ENCODE results near the gene ACLY. TPM values are rescaled to one million over a fixed set of nuclear protein-coding genes. Genes with fewer than 3 reads are reported as not detected.
A peak's percentile ranks its signal among the peaks of the same experiment; 100 is the strongest.
"Not testable (repeated sequence)": the region's sequence is repeated elsewhere in the genome, so short reads cannot be mapped to it uniquely, and the experiment has no call there.

ACLY gene
- total RNA-seq, 2 donors from 2014 or later = 65.5 to 73.4 TPM

DNA sequence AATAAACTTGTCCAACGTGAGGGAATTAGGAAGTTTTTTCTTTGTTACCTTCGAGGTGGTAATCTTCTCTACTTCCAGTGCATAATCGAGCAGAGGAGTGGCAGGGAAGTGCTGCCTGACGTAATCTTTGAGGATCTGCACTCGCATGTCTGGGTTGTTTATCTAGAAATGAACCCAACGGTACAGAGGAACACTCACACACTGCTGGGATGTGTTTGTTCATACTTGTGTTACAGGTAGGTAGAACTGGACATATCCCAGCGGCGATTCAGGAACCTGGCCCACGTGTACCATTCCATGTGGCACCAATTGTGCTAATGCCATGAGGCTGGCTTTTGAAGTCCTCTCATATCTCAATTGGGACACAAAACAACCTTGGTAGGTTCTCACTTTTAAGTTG lies 49.3 kb downstream of the ACLY start:
- DNase-seq (no peak), ATAC-seq (no peak)
- Mint-ChIP-seq H3K4me1 (peaks cover 7% of the 10 kb centered on the region), H3K27me3 (no peaks in the 10 kb centered on the region), H3K4me3 (no peak overlapping the region), H3K36me3 (ENCODE audit: low read depth) (no peaks in the 10 kb centered on the region), H3K27ac (peak overlapping the region; percentile 43)
- H3K9me3 ChIP-seq (ENCODE audit: control insufficient read depth, low read length, poor library complexity, severe bottlenecking) = no peaks in the 10 kb centered on the region

DNA sequence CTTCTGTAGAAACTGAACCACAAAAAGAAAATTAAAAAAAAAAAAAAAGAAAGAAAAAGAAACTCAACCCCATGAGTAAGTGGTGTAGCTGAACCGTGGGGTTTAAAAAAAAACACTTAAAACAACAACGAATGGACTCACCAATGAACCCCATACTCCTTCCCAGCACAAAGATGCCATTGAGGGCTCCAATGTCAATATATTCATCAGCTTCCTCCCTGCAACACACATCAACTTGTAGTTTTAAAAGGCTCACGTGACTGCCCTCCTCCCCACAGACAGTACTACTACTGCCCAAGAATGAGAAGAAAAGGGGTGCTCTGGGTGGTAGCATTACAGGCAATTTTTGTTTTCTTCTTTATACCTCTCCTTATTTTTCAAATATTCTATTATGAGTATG lies 50.2 kb downstream of the ACLY start:
- Mint-ChIP-seq H3K27ac (peak overlapping the region; percentile 43), H3K4me1 (peaks cover 7% of the 10 kb centered on the region)
- no peak for ATAC-seq

DNA sequence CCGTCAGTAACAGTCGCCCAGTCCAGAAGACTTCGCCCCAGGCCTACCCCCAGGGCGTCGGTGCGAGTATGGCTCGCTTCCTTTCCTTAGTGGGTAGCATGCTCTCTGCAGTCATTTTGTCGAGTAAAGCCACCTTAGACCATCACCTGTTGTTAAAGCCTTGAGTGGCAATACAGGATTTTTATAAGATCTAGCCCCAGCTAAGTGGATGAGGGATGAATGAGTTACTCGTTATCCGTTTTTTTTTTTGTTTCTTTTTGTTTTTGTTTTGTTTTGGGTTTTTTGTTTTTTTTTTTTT lies 53.2 kb downstream of the ACLY start:
- H3K4me1 Mint-ChIP-seq = peaks cover 15% of the 10 kb centered on the region
- ATAC-seq (peak; percentile 12), DNase-seq (no peak)
- H3K36me3 Mint-ChIP-seq (ENCODE audit: low read depth) = no peaks in the 10 kb centered on the region
- H3K27ac Mint-ChIP-seq = no peak overlapping the region
- no peaks in the 10 kb centered on the region for H3K27me3 Mint-ChIP-seq
- H3K4me3 Mint-ChIP-seq = no peak overlapping the region
- H3K9me3 ChIP-seq (ENCODE audit: control insufficient read depth, low read length, poor library complexity, severe bottlenecking) = no peaks in the 10 kb centered on the region

More for the DNA sequence above, 50.2 kb downstream of the ACLY start:
- DNase-seq = no peak
- H3K36me3 Mint-ChIP-seq (ENCODE audit: low read depth) = no peaks in the 10 kb centered on the region
- no peaks in the 10 kb centered on the region for H3K27me3 Mint-ChIP-seq
- H3K9me3 ChIP-seq (ENCODE audit: control insufficient read depth, low read length, poor library complexity, severe bottlenecking) = no peaks in the 10 kb centered on the region
- no peak overlapping the region for H3K4me3 Mint-ChIP-seq

DNA sequence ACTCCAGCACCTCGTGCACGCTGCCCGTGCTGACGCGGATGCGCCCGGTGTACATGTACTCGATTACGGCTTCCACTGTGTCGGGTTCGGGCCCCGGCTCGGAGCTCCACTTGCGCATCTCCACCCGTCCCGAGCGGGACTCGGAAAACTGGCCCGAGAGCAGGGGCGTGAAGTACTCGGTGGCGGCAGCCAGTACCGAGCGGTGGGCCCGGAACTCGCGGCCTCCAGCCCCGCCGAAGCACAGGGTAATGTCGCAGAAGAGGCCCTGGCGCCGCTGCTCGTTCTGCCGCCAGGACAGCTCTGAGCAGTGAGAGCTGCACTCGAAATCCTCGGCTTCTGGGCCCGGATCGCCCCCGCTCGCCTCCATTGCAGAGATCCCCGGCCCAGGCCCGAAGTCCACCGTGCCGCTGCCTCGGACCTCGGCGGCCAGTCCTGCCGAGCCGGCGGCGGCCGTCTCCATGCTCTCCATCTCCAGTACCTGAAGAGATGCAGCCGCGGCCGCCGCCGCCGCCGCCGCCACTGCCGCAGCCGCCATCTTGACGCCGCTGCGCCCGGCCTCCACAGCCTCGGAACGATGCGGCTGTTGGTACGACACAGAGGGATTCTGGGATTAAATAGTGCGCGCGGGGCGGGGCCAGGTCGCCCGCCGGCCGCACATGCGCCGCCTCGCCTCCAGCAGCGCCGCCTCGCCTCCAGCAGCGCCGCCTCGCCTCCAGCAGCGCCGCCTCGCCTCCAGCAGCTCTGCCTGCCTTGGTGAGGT lies 53.7 kb downstream of the ACLY start, which contains the start of gene KLHL11:
Gene KLHL11, minus strand, starts transcription at position 588 of the 760 bp plus-strand sequence. Its CDS starts 53 bp downstream, at position 535.
- H3K36me3 Mint-ChIP-seq (ENCODE audit: low read depth) = no peaks in the 10 kb centered on the region
- ATAC-seq (peak; percentile 92), DNase-seq (peak; percentile 81 to 86 (median 81))
- H3K9me3 ChIP-seq (ENCODE audit: control insufficient read depth, low read length, poor library complexity, severe bottlenecking) = no peaks in the 10 kb centered on the region
- H3K4me1 Mint-ChIP-seq = peaks cover 21% of the 10 kb centered on the region
- H3K27me3 Mint-ChIP-seq = no peaks in the 10 kb centered on the region
- H3K4me3 Mint-ChIP-seq = no peak within 1 kb of the TSS
- H3K27ac Mint-ChIP-seq = no peak within 1 kb of the TSS

DNA sequence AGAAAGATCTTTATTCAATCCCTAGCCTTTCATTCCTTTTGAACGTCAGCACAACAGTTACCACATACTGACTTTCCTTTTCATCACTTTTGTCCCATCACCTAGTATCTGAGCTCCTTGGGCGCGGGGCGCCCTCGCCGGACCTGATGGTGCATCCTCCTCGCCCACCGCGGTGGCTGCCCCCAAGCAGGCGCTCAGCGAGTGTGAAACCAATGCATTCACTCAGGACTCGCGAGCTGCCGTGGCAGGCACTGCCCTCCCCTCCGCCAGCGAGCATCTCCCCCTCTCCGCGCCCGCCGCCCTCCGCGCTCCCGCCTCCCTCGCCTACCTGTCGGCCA lies 54.3 kb downstream of the ACLY start:
- H3K4me3 Mint-ChIP-seq = no peak overlapping the region
- DNase-seq = no peak
- no peaks in the 10 kb centered on the region for H3K36me3 Mint-ChIP-seq (ENCODE audit: low read depth)
- no peaks in the 10 kb centered on the region for H3K27me3 Mint-ChIP-seq
- peaks cover 24% of the 10 kb centered on the region for H3K4me1 Mint-ChIP-seq
- no peak overlapping the region for H3K27ac Mint-ChIP-seq
- ATAC-seq = no peak
- no peaks in the 10 kb centered on the region for H3K9me3 ChIP-seq (ENCODE audit: control insufficient read depth, low read length, poor library complexity, severe bottlenecking)

DNA sequence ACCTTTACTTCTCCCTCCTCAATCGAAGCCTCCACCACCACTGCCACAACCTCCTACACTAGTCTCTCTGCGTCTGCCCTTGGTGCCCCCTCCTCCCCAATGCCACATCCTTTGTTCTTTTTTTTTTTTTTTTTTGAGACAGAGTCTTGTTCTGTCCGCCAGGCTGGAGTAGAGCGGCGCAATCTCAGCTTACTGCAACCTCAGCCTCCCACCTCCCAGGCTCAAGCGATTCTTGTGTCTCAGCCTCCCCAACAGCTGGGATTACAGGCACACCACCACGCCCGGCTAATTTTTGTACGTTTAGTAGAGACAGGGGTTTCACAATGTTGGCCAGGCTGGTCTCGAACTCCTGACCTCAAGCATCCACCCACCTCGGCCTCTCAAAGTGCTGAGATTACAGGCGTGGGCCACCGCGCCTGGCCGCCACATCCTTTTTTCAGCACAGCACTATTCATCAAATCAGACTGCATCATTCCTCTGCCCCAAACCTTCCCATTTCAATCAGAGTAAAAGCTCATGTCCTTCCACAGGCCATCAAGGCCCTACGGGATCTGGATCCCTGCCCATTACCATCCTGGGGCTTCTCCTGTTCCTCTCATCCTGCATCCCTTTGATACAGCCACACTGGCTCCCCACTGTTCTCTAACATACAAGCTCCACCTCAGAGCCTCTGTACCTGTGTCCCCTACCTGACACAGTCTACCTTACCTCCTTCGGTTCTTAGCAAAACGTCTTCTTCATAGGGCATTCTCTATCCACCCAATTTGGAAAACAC lies 55.5 kb downstream of the ACLY start:
- peak; percentile 12 for ATAC-seq

DNA sequence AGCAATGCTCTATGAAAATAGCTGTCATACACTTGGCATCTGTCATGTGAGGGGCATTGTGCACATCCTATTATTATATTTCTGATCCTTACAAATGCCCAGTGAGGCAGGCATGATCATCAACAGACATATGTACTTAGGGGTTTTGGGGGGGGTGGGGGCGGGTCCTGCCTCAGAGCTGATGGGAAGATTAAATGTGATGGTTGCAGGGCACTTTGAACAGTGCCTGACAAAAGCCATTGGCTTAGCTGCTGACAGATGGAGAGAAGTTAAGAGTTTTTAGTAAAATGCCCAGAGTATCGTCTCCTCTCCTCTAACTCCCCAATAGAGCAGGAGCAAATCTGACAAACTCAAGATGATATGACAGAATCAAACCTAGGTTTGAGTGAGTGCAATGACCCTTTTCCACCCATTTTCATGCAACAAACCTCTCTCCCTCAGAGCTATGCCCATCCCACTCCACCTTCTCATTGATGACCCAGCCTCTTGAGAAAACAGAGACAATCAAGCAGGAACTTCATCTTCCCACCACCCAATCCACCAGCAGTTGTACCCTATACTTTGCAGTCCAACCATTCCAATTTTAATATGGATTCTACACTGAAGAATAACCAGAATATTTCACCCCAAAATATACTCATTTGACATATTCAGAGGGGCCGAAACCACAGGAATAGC lies 58.4 kb downstream of the ACLY start:
- no peak for DNase-seq
- peaks cover 23% of the 10 kb centered on the region for H3K4me1 Mint-ChIP-seq
- no peak for ATAC-seq
- no peaks in the 10 kb centered on the region for H3K27me3 Mint-ChIP-seq
- H3K36me3 Mint-ChIP-seq (ENCODE audit: low read depth) = no peaks in the 10 kb centered on the region
- H3K9me3 ChIP-seq (ENCODE audit: control insufficient read depth, low read length, poor library complexity, severe bottlenecking) = no peaks in the 10 kb centered on the region
- H3K4me3 Mint-ChIP-seq = peak overlapping the region; percentile 56
- H3K27ac Mint-ChIP-seq = peak overlapping the region; percentile 21

More for the DNA sequence above, 55.5 kb downstream of the ACLY start:
- H3K9me3 ChIP-seq (ENCODE audit: control insufficient read depth, low read length, poor library complexity, severe bottlenecking) = no peaks in the 10 kb centered on the region
- H3K4me1 Mint-ChIP-seq = peaks cover 22% of the 10 kb centered on the region
- no peak overlapping the region for H3K4me3 Mint-ChIP-seq
- H3K36me3 Mint-ChIP-seq (ENCODE audit: low read depth) = no peaks in the 10 kb centered on the region
- H3K27ac Mint-ChIP-seq = no peak overlapping the region
- no peaks in the 10 kb centered on the region for H3K27me3 Mint-ChIP-seq
- no peak for DNase-seq

DNA sequence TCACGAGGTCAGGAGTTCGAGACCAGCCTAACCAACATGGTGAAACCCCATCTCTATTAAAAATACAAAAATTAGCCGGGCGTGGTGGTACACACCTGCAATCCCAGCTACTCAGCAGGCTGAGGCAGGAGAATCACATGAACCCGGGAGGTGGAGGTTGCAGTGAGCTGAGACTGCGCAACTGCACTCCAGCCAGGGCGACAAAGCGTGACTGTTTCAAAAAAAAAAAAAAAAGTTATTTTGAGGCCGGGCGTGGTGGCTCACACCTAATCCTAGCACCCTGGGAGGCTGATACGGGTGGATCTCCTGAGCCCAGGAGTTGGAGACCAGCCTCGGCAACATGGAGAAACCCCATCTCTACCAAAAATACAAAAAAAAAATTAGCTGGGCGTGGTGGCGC lies 67.4 kb downstream of the ACLY start:
- not testable (repeated sequence) for H3K36me3 Mint-ChIP-seq (ENCODE audit: low read depth); H3K9me3 ChIP-seq (ENCODE audit: control insufficient read depth, low read length, poor library complexity, severe bottlenecking); H3K27me3 Mint-ChIP-seq; H3K4me3 Mint-ChIP-seq; ATAC-seq; DNase-seq
- peaks cover 13% of the 10 kb centered on the region for H3K4me1 Mint-ChIP-seq
- H3K27ac Mint-ChIP-seq = peak overlapping the region; percentile 14

DNA sequence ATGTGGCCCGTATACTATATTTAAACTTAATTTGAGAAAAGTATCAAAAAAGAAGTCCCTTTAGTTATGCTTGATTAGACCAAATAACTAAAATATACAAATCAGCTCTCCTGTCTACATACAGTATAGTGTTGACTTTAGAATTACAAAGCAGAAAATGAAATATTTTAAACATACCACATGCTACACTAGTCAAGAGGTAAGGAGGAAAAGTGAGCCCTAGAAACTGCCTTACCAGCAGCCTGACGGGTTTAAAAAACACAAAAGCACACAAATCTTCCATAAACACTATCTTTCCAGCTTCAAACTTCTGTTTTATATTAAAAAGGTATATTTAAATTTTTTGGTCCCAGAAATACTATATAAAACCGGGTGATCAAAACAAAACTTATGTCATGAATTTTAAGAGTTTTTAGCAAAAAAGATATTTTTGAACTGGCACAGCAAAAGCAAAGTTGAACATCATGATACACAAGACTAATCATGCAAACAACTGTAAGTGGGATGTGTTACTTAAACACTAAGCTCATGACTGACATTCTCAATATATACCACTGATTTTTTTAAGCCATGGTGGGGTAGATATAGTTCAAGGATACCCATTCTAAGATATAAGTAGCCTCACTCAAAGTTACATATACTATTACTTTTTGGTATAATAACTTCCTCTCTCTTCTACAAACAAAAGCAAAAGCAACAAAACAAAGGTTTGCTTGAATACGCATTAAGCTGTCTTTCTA lies 69.3 kb downstream of the ACLY start:
- H3K27ac Mint-ChIP-seq = peak overlapping the region; percentile 34
- H3K27me3 Mint-ChIP-seq = no peaks in the 10 kb centered on the region
- peaks cover 15% of the 10 kb centered on the region for H3K4me1 Mint-ChIP-seq
- no peak overlapping the region for H3K4me3 Mint-ChIP-seq
- ATAC-seq (no peak), DNase-seq (no peak)
- no peaks in the 10 kb centered on the region for H3K9me3 ChIP-seq (ENCODE audit: control insufficient read depth, low read length, poor library complexity, severe bottlenecking)
- no peaks in the 10 kb centered on the region for H3K36me3 Mint-ChIP-seq (ENCODE audit: low read depth)

DNA sequence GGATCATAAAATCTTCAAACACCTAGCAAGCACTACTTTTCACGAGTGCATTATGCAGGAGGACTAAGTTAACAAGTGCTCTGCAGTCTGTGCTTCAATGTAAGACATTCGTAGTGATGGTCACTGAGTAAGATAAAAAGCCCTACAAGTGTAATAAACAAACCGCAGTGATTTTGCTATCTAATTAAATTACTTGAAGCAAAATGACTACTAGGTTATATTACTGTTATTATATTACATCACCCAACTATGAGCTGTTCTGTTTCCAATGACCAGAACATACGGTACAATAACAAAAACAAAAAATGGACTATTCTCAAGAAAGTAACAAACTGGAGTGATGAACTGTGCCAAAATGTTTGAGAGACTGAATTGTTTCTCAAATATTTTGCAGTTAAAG lies 70.0 kb downstream of the ACLY start:
- no peaks in the 10 kb centered on the region for H3K27me3 Mint-ChIP-seq
- peaks cover 15% of the 10 kb centered on the region for H3K4me1 Mint-ChIP-seq
- no peak overlapping the region for H3K27ac Mint-ChIP-seq
- no peaks in the 10 kb centered on the region for H3K9me3 ChIP-seq (ENCODE audit: control insufficient read depth, low read length, poor library complexity, severe bottlenecking)
- no peak for ATAC-seq
- H3K36me3 Mint-ChIP-seq (ENCODE audit: low read depth) = no peaks in the 10 kb centered on the region
- no peak for DNase-seq
- no peak overlapping the region for H3K4me3 Mint-ChIP-seq

DNA sequence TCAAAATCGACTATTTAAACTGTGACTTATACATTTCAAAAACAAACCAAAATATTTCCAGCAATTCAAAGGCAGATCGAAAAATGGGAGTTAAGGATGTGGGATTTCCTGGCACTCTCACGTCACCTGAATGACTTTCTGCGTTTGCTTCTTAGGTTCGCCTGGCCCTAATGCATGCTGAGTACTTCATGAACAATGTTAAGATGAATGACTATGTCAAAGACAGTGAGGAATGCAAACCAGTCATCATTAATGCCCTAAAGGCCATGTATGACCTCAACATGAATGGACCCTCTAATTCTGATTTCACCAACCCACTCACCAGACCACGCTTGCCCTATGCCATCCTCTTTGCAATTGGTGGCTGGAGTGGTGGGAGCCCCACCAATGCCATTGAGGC lies 73.8 kb downstream of the ACLY start:
- no peak overlapping the region for H3K27ac Mint-ChIP-seq
- H3K4me3 Mint-ChIP-seq = no peak overlapping the region
- no peaks in the 10 kb centered on the region for H3K9me3 ChIP-seq (ENCODE audit: control insufficient read depth, low read length, poor library complexity, severe bottlenecking)
- DNase-seq (no peak), ATAC-seq (no peak)
- H3K27me3 Mint-ChIP-seq = no peaks in the 10 kb centered on the region
- H3K36me3 Mint-ChIP-seq (ENCODE audit: low read depth) = no peaks in the 10 kb centered on the region
- H3K4me1 Mint-ChIP-seq = peaks cover 7% of the 10 kb centered on the region

DNA sequence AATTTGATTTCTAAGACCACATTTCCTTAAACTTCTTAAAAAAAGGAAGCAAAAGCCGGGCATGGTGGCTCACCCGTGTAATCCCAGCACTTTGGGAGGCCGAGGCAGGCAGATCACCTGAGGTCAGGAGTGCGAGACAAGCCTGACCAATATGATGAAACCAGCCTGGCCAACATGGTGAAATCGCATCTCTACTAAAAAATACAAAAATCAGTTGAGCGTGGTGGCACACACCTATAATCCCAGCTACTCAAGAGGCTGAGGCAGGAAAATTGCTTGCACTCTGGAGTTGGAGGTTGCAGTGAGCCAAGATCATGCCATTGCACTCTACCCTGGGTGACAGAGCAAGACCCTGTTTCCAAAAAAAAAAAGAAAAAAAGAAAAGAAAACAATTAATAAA lies 78.0 kb downstream of the ACLY start:
- H3K4me1 Mint-ChIP-seq = not testable (repeated sequence)

DNA sequence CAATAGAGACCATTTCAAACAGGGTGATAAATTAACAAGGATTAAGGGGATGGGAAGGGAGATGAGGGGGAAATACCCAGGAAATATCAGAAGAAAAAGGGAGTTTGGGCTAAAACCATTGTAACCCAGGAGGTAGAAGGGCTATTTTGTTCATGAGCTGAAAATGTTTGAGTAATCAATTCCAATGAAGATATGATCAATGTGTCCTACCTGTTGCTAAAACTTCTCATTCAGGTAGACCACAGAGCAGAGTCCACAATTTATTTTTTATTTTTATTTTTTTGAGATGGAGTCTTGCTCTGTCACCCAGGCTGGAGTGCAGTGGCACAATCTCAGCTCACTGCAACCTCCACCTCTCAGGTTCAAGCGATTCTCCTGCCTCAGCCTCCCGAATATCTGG lies 79.3 kb downstream of the ACLY start:
- DNase-seq; H3K27me3 Mint-ChIP-seq; H3K9me3 ChIP-seq (ENCODE audit: control insufficient read depth, low read length, poor library complexity, severe bottlenecking); ATAC-seq; H3K27ac Mint-ChIP-seq; H3K4me3 Mint-ChIP-seq; H3K36me3 Mint-ChIP-seq (ENCODE audit: low read depth): not testable (repeated sequence)
- peaks cover 11% of the 10 kb centered on the region for H3K4me1 Mint-ChIP-seq

More for the DNA sequence above, 78.0 kb downstream of the ACLY start:
- ATAC-seq; H3K27me3 Mint-ChIP-seq; DNase-seq; H3K4me3 Mint-ChIP-seq; H3K9me3 ChIP-seq (ENCODE audit: control insufficient read depth, low read length, poor library complexity, severe bottlenecking); H3K27ac Mint-ChIP-seq; H3K36me3 Mint-ChIP-seq (ENCODE audit: low read depth): not testable (repeated sequence)

Measured in T-helper 17 cell (primary cell).